HG03103 (cell line): ENCODE data around the gene BMX.

ENCODE experiments used
- ATAC-seq: cut with Tn5 transposase; IDR thresholded peaks from one replicate; pipeline ENCODE4 v1.9.1; 2021; ENCODE audit warnings: low read depth; ENCODE audit not compliant: unreplicated experiment

The BMX gene

DNA sequence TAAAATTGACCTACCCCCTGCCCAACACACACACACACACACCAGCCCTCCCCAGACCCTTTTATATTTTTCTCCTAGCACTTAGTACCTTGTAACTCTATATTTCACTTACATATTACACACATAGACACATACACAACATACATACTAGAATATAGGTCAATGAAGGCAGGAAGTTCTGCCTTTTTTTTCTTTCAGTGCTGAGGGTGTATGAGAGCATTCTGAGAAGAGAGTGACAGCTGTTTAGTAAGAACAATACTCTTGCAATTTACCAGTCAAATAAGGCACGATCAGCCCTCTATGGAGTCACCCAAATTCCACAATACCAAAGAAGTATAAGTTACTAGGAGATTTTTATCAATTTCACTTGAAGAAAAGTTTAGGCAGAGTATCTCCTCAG is 66.7 kb downstream of the BMX start:
- no peak for ATAC-seq

DNA sequence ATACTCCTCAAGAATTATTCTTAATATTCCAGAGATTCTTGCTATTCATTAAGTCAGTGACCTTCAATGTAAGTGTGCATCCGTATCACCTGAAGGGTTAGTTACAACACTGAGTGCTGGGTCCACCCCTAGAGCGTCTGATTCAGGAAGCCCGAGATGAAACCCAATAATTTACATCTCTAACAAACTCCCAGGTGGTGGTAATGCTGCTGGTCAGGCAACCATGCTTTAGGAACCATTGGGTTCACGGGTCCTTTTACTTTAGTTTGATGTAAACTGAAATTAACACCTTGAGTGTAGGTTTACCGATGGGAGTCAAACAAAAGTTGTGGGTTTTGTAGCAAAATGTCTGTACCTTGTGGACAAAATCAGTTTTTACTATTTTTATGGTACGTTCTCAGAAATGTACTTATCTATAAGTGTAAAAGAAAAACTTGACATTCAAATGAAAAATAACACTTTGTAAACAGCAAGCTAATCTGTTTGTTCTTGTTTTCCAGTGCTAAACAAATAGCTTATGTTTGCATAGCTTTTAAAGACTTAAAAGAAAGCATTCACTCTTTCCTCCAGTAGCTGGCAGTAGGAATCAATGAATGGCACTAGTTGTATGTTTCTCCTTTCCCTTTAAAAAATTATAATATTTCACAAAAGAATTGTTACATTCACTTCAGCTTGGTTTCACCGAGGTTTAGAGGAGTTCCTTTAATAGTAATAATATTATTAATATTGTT is 67.4 kb downstream of the BMX start:
- no peak for ATAC-seq

DNA sequence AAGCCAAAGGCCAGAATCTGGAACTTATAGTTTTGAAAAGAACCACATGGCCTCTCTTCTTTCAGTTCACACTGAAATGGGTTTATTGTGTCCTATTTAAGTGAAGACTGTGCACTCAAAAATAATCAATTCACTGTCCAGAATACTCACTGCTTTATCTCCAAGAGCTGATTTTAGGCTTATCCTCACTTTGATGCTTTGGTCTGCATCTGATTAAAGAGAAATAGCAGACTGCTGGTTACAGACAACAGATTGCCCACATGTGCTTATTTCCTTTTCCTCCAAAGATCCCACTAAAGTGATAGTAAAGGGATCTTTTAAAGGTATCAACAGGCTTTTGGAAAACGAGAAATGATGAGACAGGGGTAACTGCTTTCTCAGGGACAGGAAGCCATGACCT is 69.5 kb downstream of the BMX start:
- no peak for ATAC-seq

DNA sequence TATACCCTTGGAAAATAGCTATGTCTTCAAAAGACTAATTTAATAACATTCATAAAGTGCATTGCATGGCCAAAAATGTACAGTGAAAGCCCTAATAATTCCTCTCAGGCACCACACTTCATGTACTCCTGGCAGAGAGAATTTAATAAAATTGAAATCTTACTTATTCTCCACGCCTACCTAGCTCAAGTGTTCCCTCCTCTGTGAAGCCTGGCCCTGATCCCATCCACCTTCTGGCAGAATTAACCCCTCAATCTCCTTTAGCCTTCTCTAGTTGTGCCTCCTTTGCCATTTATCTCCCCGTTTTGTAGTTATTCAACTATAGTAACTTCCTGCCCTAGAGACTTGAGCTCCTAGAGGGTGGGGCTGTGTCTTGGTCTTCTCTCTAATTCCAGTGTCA is 73.4 kb downstream of the BMX start:
- no peak for ATAC-seq

DNA sequence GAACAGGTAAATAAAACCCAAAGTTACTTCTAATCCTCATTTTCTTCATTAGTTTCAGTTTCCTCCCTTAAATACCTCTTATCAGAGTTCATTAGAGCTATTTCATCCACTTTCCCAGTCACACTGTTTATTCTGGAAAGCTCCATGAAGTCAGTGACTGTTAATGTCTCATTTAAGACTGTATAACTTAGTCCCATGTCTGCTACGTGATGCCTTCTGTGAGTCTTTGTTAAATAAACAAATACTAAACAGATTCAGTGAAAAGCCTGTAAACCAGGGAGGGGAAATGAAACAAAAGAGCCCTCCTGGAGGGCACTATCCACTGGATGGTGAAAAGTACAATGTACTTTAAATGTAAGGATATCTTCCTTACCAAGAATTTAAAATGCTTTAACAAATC is 75.4 kb downstream of the BMX start:
- ATAC-seq: no peak

DNA sequence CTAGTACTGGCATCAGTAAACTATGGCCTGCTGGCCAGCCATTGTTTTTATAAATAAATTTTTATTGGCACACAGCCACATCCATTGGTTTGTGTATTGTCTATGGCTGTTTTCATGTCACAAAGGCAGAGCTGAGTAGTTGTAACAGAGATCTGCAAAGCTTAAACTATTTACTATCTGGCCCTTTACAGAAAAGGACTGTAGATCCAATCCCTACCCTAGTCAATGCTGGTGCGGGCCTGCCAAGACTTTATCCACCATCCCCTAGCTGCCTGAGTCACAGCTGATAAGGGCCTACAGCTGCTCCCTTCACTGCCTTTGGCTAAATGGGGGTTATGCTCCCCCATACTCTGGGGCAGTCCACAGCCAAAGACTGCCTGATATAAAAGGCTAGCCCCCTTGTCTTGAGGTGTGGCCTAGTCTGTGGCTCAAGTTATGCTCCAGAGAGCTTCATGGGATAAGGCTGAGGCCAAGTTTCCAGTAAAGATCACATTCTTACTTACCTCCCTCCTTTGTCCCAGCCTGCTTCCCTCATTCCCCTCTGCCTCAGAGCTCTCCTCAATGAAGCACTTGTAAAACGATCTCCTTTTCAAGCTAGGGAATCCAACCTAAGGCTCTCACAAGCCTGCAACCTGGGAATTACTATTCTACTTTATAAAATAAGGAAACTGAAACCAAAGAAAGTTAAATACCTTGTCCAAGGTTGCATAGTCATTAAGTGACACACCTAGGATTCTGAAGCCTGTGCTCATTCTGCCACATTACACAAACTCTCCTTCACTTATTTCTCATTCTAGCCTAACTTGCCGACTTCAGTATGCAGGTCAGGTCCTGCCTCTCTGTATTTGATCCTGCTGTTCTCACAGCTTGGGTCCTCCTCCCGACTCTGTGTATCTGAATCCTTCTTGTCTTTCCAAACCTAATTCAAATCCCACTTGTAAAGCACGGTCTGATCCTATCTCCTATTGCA is 79.5 kb downstream of the BMX start:
- ATAC-seq: no peak

DNA sequence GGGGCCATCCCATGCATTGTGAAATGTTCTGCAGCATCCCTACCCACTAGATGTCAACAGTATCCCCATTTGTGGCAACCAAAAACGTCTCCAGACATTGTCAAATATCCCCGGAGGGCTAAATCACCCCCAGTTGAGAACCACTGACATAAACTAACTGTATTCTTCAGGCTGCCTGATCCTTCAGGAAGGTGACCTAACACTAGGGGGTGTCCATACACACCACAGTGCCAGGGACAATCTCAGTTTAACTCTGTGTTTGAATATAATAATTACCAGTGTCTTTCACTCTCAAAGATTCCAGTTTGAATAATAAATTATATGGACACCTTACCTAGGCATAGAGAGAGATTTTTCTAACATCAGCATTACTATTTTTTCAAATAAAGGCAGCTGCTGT is 93.8 kb downstream of the BMX start:
- ATAC-seq: no peak

DNA sequence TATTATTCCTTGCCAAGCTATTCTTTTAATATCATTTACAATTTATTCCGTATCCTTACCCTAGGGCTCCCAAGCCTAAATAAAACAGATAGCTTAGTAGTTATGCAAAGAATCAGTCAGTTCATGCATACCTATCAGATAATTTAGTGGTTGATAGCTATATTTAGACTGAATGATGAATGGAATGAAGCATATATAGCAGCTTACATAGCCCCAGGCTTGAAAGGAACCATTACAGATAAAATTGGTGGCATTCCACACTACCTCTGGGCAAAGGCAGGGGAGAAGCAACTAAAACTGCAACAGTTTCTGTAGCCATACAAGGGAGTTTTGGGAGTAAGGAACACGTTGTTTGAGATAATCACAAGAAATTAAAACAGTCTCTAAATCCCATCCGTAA is 97.4 kb downstream of the BMX start:
- ATAC-seq: no peak

DNA sequence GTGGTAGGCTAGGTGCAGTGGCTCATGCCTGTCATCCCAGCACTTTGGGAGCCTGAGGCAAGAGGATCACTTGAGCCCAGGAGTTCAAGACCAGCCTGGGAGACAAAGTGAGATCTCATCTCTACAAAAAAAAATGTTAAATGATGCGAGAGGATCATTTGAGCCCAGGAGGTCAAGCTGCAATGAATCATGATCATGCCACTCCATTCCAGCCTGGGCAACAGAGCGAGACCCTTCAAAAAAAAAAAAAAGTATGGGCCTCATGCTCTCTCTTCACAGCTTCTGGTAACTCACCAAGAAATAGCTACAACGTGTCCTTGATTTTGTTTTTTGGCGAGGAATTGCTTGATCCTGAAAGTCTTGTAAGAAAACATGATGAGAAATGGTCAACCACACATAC is 98.9 kb downstream of the BMX start:
- ATAC-seq: no peak

DNA sequence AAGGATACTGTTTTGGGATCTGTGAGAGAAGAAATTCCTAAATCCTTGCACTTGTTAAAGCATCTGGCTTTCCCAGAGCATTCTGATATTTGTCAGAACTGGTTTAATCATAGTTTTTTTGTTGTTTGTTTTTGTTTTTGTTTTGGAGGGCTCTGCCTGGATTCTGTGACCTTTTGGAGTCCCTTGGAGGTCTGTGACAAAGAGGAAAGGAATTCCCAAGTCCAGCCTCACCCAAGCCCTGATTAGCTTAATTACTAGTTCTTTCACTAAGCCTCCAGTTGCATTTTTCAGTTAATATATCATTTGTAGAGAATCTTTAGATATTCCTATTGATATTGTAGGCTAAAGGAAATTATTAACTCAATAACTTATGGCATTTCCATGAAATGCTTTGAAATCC is 99.4 kb downstream of the BMX start:
- ATAC-seq: no peak

DNA sequence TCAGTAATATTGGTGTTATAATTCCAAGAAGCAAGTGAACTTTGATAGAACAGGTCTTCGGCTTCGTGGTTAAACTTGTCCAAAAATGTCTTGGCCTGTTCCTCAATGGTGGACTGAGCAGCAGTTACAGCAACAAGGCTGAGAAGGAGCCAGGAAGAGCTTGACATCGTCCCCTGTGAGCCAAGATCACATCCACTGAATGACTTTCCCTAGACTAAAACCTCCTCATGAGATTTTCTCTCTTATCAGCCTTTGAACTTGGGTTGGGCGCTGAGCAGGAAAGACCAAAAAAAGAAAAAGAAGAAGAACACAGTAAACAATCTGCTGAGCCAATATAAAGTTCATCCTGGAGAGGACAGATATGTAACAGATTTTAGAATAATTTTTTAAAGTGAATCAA is 100.1 kb downstream of the BMX start, which contains the start of gene ACE2:
Gene ACE2 (minus strand): TSS at position 216 of the 400 bp plus-strand sequence. CDS start 49 bp downstream, at position 167.
- no peak for ATAC-seq

DNA sequence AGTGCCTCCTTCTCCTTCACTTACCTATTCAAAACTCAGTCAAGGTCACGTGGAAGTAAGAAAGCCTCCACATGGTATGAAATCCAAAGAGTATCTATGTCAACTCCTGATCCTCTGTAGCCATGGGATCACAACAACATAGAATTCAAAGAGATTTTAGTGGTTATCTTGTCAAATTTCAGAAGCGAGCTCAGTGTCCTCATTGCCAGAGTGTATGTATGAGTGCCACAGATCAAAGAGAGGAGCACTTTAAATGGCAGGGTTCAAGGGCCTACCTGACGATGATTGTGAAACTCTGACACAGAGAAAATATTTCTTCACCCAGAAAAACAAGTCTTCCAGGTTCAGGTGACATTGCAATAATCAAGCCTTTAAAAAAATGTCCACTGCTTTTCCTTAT is 101.3 kb downstream of the BMX start:
- no peak for ATAC-seq

DNA sequence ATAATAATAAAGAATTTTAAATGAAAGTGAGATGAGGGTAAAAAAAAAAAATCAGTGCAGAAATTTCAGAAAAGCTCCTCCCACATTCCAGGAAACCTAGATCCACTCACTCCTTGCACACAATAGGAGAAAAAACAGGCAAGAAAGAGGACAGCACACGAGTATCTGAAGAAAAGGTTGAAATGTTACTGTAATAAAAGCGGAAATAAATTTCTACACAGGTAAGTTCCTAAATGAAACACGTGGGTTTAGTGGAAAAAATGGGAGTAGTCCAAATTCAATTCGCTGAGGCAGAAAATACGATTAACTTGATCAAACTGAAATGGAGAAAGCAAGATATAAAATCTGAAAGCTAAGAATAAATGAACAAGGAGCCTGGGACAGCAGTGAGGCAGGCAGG is 102.2 kb downstream of the BMX start:
- ATAC-seq: no peak

DNA sequence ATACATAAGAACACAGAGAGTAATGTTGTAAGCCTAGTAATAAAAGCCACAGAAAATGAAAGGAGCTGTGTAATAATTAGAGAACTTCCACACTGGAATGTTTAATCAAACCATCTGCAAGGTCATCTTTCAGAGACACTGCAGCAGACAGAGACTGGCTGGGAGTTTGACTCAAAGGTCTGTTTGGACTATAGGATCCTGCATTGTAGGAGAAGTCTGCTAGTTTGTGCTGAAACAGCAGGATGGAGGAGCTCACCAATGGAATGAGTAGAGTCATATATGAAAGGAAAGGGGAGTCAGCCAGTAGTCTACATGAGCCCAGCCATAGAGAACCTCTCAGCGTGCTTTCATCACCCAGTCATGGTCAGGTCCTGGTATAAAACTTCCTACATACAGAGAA is 104.6 kb downstream of the BMX start:
- no peak for ATAC-seq
